ENCODE measurements around the gene BOC. TPM values are rescaled to one million over a fixed set of nuclear protein-coding genes. Genes with fewer than 3 reads are reported as not detected.

Gene BOC
- total and polyA plus RNA-seq, 8 donors = 5.2 to 51.3 (median 23.7) TPM

DNA sequence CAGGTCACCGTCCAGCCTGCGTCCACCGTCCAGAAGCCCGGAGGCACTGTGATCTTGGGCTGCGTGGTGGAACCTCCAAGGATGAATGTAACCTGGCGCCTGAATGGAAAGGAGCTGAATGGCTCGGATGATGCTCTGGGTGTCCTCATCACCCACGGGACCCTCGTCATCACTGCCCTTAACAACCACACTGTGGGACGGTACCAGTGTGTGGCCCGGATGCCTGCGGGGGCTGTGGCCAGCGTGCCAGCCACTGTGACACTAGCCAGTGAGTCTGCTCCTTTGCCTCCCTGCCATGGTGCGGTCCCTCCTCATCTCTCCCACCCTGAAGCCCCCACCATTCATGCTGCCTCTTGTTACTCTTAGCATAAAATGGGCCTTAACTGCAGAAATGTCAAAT, 39.2 kb downstream of the BOC start:
- no peak overlapping the region for H3K4me3 ChIP-seq
- intact Hi-C loops (cut with DNase I; ENCODE audit: low total_unique reads) = no loop called here
- no peaks in the 10 kb centered on the region for H3K27me3 ChIP-seq
- H3K4me1 ChIP-seq = peaks cover 0 to 58% (median 31%) of the 10 kb centered on the region in 4 donors
- H3K27ac ChIP-seq = peak overlapping the region in 1 of 5 donors; percentile 86
- H3K36me3 ChIP-seq = peaks cover 0 to 38% (median 27%) of the 10 kb centered on the region in 4 donors
- 92 to 97% (median 96%) methylated on average over 11 to 14 of the region's 14 CpGs for WGBS, 5 donors
- DNase-seq = no peak
- H3K9me3 ChIP-seq = no peaks in the 10 kb centered on the region
- no peak for TF ChIP-seq POLR2AphosphoS5 (IDR thresholded peaks at IDR 0.05)
- no peak for TF ChIP-seq POLR2A (IDR thresholded peaks at IDR 0.05)
- TF ChIP-seq, protein P1, sequence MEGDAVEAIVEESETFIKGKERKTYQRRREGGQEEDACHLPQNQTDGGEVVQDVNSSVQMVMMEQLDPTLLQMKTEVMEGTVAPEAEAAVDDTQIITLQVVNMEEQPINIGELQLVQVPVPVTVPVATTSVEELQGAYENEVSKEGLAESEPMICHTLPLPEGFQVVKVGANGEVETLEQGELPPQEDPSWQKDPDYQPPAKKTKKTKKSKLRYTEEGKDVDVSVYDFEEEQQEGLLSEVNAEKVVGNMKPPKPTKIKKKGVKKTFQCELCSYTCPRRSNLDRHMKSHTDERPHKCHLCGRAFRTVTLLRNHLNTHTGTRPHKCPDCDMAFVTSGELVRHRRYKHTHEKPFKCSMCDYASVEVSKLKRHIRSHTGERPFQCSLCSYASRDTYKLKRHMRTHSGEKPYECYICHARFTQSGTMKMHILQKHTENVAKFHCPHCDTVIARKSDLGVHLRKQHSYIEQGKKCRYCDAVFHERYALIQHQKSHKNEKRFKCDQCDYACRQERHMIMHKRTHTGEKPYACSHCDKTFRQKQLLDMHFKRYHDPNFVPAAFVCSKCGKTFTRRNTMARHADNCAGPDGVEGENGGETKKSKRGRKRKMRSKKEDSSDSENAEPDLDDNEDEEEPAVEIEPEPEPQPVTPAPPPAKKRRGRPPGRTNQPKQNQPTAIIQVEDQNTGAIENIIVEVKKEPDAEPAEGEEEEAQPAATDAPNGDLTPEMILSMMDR (IDR thresholded peaks at IDR 0.05) = no peak
- TF ChIP-seq EP300 (IDR thresholded peaks at IDR 0.05) = no peak

DNA sequence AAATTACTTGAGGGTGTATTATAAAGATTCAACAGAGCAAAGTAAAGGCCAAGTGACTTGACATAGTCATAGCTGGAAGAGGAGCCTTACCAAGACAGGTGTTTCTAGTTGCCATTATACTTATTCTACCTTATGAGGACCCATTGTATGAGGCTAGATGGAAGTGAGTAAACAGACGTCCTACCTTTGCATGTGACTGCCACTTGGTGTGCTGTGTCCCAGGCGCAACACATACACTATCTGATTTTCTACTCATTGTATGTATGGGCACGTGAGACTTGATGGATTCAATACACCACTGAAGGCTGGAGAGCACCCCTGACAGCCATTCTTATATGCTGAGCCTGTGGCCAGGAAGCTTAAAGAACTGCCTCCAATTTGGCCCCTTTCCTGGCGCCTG, 40.5 kb downstream of the BOC start:
- peak in 1 of 2 donors; percentile 4 for DNase-seq
- H3K27ac ChIP-seq = peak overlapping the region in 1 of 5 donors; percentile 86
- intact Hi-C loops (cut with DNase I; ENCODE audit: low total_unique reads) = no loop called here
- no peak overlapping the region for H3K4me3 ChIP-seq
- TF ChIP-seq EP300 (IDR thresholded peaks at IDR 0.05) (no peak), POLR2A (IDR thresholded peaks at IDR 0.05) (no peak), POLR2AphosphoS5 (IDR thresholded peaks at IDR 0.05) (no peak)
- peaks cover 0 to 48% (median 25%) of the 10 kb centered on the region in 4 donors for H3K4me1 ChIP-seq
- H3K36me3 ChIP-seq = peaks cover 0 to 40% (median 29%) of the 10 kb centered on the region in 4 donors
- 55 to 66% (median 63%) methylated on average over 4 of the region's 4 CpGs for WGBS, 5 donors
- no peaks in the 10 kb centered on the region for H3K9me3 ChIP-seq
- H3K27me3 ChIP-seq = no peaks in the 10 kb centered on the region

DNA sequence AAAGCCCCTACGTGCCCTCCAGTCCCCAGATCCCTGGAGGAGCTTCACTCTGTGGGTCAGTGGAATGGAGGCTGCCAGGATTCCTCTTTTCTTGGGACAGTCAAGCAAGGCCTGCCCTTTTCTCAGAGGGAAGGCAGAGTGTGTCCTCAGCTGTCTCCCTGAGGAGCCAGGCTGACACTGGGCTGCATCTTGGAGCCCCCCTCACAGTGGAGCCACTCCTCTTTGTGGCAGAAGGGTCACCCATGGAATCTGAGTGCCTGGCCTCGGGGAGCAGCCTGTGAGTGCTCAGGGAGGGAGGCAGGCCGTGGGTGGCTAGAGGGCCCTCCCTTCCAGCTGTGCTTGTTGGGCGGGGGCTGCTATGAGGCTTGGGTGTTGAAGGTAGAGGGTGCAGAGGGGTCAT, 41.2 kb downstream of the BOC start:
- Histone ChIP-seq H3K4me1 (peaks cover 0 to 43% (median 20%) of the 10 kb centered on the region in 4 donors), H3K4me3 (no peak overlapping the region), H3K27me3 (no peaks in the 10 kb centered on the region), H3K9me3 (no peaks in the 10 kb centered on the region), H3K36me3 (peaks cover 0 to 45% (median 29%) of the 10 kb centered on the region in 4 donors), H3K27ac (peak overlapping the region in 3 of 5 donors; percentile 15 to 86 (median 38))
- DNase-seq = peak in 1 of 2 donors; percentile 1
- WGBS, 5 donors = 77 to 84% (median 84%) methylated on average over 3 to 4 of the region's 4 CpGs
- intact Hi-C loops (cut with DNase I; ENCODE audit: low total_unique reads) = no loop called here
- no peak for TF ChIP-seq POLR2AphosphoS5 (IDR thresholded peaks at IDR 0.05)
- TF ChIP-seq POLR2A (IDR thresholded peaks at IDR 0.05) = no peak
- TF ChIP-seq, protein P1 (IDR thresholded peaks at IDR 0.05) = no peak
- TF ChIP-seq EP300 (IDR thresholded peaks at IDR 0.05) = no peak

DNA sequence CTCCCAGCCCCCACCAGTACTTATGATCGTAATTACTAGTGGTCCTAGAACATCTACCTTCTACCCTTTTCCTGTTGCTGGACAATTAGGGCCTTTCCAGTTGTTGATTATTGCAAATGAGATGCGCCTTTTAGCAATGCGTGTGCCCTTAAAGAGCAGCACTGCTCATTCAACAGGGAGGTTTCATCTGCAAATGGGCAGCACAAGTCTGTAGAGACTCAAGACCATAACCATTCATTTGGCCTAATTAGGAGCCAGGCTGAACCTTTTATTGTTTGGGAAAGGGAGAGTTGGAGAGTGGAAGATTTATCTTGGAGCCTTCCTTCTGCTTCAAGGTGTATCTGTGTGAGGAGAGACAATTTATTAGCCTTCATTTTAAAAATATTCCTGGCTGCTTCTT, 42.3 kb downstream of the BOC start:
- Histone ChIP-seq H3K4me1 (peaks cover 0 to 40% (median 15%) of the 10 kb centered on the region in 4 donors), H3K36me3 (peaks cover 0 to 45% (median 29%) of the 10 kb centered on the region in 4 donors), H3K4me3 (no peak overlapping the region), H3K9me3 (no peaks in the 10 kb centered on the region), H3K27ac (peak overlapping the region in 3 of 5 donors; percentile 6 to 64 (median 64)), H3K27me3 (no peaks in the 10 kb centered on the region)
- intact Hi-C loops (cut with DNase I; ENCODE audit: low total_unique reads) = no loop called here
- 84 to 96% (median 89%) methylated on average over 3 of the region's 3 CpGs for WGBS, 5 donors
- no peak for DNase-seq
- TF ChIP-seq EP300 (IDR thresholded peaks at IDR 0.05) (no peak), POLR2AphosphoS5 (IDR thresholded peaks at IDR 0.05) (no peak), POLR2A (IDR thresholded peaks at IDR 0.05) (no peak)
- TF ChIP-seq, protein P1 (IDR thresholded peaks at IDR 0.05) = no peak
